Body of pancreas (tissue), 4 donors: ENCODE results near the gene TMBIM4. TPM values are rescaled to one million over a fixed set of nuclear protein-coding genes. Genes with fewer than 3 reads are reported as not detected.
A peak's percentile ranks its signal among the peaks of the same experiment; 100 is the strongest.

Experiments
- ATAC-seq: fragments of 150-250 bp; one replicate; pipeline ENCODE4 v1.9.1; 2016
- DNase-seq, 4 donors: peaks; one replicate each; pipeline ENCODE4 v3.0.0-alpha.2; 2019
- H3K27ac ChIP-seq, 4 donors: fragments of 200-600 bp; sonication (generic); 1 replicate in 3 of 4; 2 replicates in 1 of 4; pipeline versions ENCODE4 v1.5.1 to v1.6.1; 2016 to 2019; ENCODE audit warnings: mild to moderate bottlenecking in 1 of 4, mixed read lengths in 1 of 4, moderate library complexity in 1 of 4
- H3K27me3 ChIP-seq, 2 donors: fragments of 200-600 bp; sonication (generic); one replicate each; pipeline ENCODE4 v1.6.0; 2016; ENCODE audit warnings: mild to moderate bottlenecking in 1 of 2
- H3K36me3 ChIP-seq, 2 donors: fragments of 200-600 bp; sonication (generic); replicated peaks in 1 of 2; 2 replicates each; pipeline ENCODE4 v1.5.1; 2016; ENCODE audit warnings: low read depth in 2 of 2; ENCODE audit not compliant: insufficient read depth in 1 of 2
- H3K4me1 ChIP-seq: fragments of 200-600 bp; sonication (generic); one replicate; pipeline ENCODE4 v1.6.0; 2016
- H3K4me3 ChIP-seq, 2 donors: fragments of 200-600 bp; sonication (generic); 1 replicate in 1 of 2; 2 replicates in 1 of 2; pipeline ENCODE4 v1.5.1; 2016 to 2019
- H3K9me3 ChIP-seq, 3 donors: fragments of 200-600 bp; sonication (generic); 1 replicate in 2 of 3; 2 replicates in 1 of 3; pipeline ENCODE4 v1.5.1; 2016
- CTCF ChIP-seq, 7 experiments: fragments of 450-650 bp in 4 of 7; fragments of 200-600 bp in 3 of 7; sonication (generic) in 3 of 7; IDR thresholded peaks; one replicate each; pipeline ENCODE4 v1.5.1; 2016 to 2019; ENCODE audit warnings: antibody characterized with exemption in 7 of 7
- POLR2A ChIP-seq, 3 donors: fragments of 450-650 bp; IDR thresholded peaks; one replicate each; pipeline ENCODE4 v1.6.1; 2016; ENCODE audit warnings: antibody characterized with exemption in 3 of 3, mild to moderate bottlenecking in 2 of 3
- WGBS, 2 donors: methylation state at CpG; one replicate each; pipeline ENCODE4 v1.1.5; 2017; 5-methylcytosine and 5-hydroxymethylcytosine counted together
- intact Hi-C: fragments of 100-400 bp; cut with DNase I; formaldehyde crosslinking; loops from one replicate; pipeline ENCODE4 v1.15.1; 2023
- total RNA-seq, 2 donors: library from RNA; depleted of rRNA; stranded (reverse); fragments of >200 nt; gene quantifications; one replicate each; pipeline ENCODE4 v1.1.0, GENCODE V29; 2016

Gene TMBIM4
- total RNA-seq, 2 donors from 2014 or later: 59.7 to 62.3 TPM

DNA sequence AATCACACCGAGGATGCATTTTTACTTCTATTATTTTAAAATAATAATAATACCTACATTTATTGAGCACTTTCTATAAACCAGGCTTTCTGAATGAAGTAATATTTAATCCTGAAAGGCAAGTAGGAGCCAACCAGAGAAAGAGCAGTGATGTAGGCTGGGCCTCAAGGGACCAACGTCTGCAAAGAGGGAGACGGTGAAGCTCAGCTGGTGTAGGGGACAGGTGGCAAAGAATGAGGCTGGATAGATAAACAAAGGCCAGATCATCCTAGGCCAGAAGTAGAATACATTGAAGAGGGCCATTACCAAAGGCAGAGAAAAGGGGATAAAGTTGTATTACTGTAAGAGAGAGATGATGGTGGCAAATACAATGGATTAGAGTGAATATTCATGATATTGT lies 810 bp upstream of the TMBIM4 start:
- WGBS, 2 donors: 92% methylated on average over 3 of the region's 3 CpGs

GRCh38 chr12:66168410-66168809 lies 1.4 kb downstream of the TMBIM4 start:
- intact Hi-C loops: no loop called here
- Histone ChIP-seq H3K9me3 (no peaks in the 10 kb centered on the region), H3K27ac (peak overlapping the region in 3 of 4 donors; percentile 98 to 99 (median 98)), H3K27me3 (no peaks in the 10 kb centered on the region), H3K4me3 (no peak overlapping the region), H3K4me1 (peaks cover 15% of the 10 kb centered on the region), H3K36me3 (no peaks in the 10 kb centered on the region)
- TF ChIP-seq POLR2A (IDR thresholded peaks at IDR 0.05) (no peak), CTCF (IDR thresholded peaks at IDR 0.05) (no peak)
- no peak for DNase-seq
- ATAC-seq: no peak
- 74 to 78% methylated on average over 8 of the region's 8 CpGs for WGBS, 2 donors

More for the DNA sequence above, 810 bp upstream of the TMBIM4 start:
- ATAC-seq (no peak), DNase-seq (no peak)
- Histone ChIP-seq H3K27ac (peak overlapping the region in 2 of 4 donors; percentile 98 to 99), H3K4me1 (peaks cover 15% of the 10 kb centered on the region), H3K4me3 (no peak overlapping the region), H3K9me3 (no peaks in the 10 kb centered on the region), H3K27me3 (no peaks in the 10 kb centered on the region), H3K36me3 (no peaks in the 10 kb centered on the region)
- intact Hi-C loops: no loop called here
- TF ChIP-seq POLR2A (IDR thresholded peaks at IDR 0.05) (no peak), CTCF (IDR thresholded peaks at IDR 0.05) (no peak)

GRCh38 chr12:66166561-66166960 lies 3.2 kb downstream of the TMBIM4 start:
- TF ChIP-seq CTCF (IDR thresholded peaks at IDR 0.05) (no peak), POLR2A (IDR thresholded peaks at IDR 0.05) (no peak)
- intact Hi-C loops: no loop called here
- Histone ChIP-seq H3K27me3 (no peaks in the 10 kb centered on the region), H3K4me3 (no peak overlapping the region), H3K27ac (no peak overlapping the region), H3K4me1 (peaks cover 15% of the 10 kb centered on the region), H3K9me3 (no peaks in the 10 kb centered on the region), H3K36me3 (no peaks in the 10 kb centered on the region)
- WGBS, 2 donors: 76 to 91% methylated on average over 2 of the region's 2 CpGs
- ATAC-seq: no peak
- no peak for DNase-seq

GRCh38 chr12:66165141-66165540 lies 4.7 kb downstream of the TMBIM4 start:
- intact Hi-C loops: no loop called here
- Histone ChIP-seq H3K36me3 (no peaks in the 10 kb centered on the region), H3K4me1 (peaks cover 15% of the 10 kb centered on the region), H3K4me3 (no peak overlapping the region), H3K27me3 (no peaks in the 10 kb centered on the region), H3K9me3 (no peaks in the 10 kb centered on the region), H3K27ac (no peak overlapping the region)
- no peak for ATAC-seq
- WGBS, 2 donors: 96 to 100% methylated on average over 2 of the region's 2 CpGs
- TF ChIP-seq CTCF (IDR thresholded peaks at IDR 0.05) (no peak), POLR2A (IDR thresholded peaks at IDR 0.05) (no peak)
- no peak for DNase-seq

DNA sequence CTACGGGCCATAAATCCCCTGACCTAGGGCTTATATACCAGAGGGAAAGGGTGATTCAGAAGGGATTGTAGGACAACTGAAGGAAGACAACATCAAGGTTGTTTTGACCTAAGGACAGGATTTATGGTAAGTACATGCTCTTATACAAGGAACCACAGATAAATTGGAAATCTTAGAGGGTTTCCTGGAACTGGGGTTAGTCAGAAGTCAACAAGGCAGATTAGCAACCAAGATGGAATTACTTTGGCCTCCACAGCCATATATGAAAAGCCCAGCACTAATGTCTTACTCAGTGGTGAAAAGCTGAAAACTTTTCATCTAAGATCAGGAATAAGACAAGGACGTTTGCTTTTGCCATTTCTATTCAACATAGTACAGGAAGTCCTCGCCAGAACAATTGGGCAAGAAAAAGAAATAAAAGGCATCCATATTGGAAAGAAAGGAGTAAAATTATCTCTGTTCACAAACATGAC lies 5.4 kb downstream of the TMBIM4 start:
- intact Hi-C loops: no loop called here
- DNase-seq (no peak), ATAC-seq (no peak)
- Histone ChIP-seq H3K9me3 (no peaks in the 10 kb centered on the region), H3K4me1 (peaks cover 15% of the 10 kb centered on the region), H3K27ac (no peak overlapping the region), H3K27me3 (no peaks in the 10 kb centered on the region), H3K36me3 (no peaks in the 10 kb centered on the region), H3K4me3 (no peak overlapping the region)
- TF ChIP-seq POLR2A (IDR thresholded peaks at IDR 0.05) (no peak), CTCF (IDR thresholded peaks at IDR 0.05) (no peak)
- WGBS, 2 donors: 87 to 95% methylated on average over 3 of the region's 3 CpGs
